ENCODE results near the gene SRSF6.
A peak's percentile ranks its signal among the peaks of the same experiment; 100 is the strongest.
"Not testable (repeated sequence)": the region's sequence is repeated elsewhere in the genome, so short reads cannot be mapped to it uniquely, and the experiment has no call there.

Gene SRSF6

GRCh38 chr20:43450841-43451799 is 6.6 kb upstream of the SRSF6 start:
- no peak for TF ChIP-seq CTCF (conservative IDR thresholded peaks at IDR 0.05; ENCODE audit: low read length)
- DNase-seq (ENCODE audit: low read depth): no peak
- no peak overlapping the region for H3K4me3 ChIP-seq (ENCODE audit: low read length)

- DNase-seq (ENCODE audit: low read depth): no peak
- H3K4me3 ChIP-seq (ENCODE audit: low read length): no peak overlapping the region
- no peak for TF ChIP-seq CTCF (conservative IDR thresholded peaks at IDR 0.05; ENCODE audit: low read length)
These were observed 5.1 kb upstream of the SRSF6 start for GRCh38 chr20:43452404-43453126.

GRCh38 chr20:43456252-43456651 is 1.4 kb upstream of the SRSF6 start:
- not testable (repeated sequence) for H3K4me3 ChIP-seq (ENCODE audit: low read length); DNase-seq (ENCODE audit: low read depth)

GRCh38 chr20:43456809-43457639 is 672 bp upstream of the SRSF6 start:
- peak overlapping the region; percentile 88 for H3K4me3 ChIP-seq (ENCODE audit: low read length)
- TF ChIP-seq CTCF (conservative IDR thresholded peaks at IDR 0.05; ENCODE audit: low read length): no peak
- DNase-seq (ENCODE audit: low read depth): peak; percentile 90

- no peak for DNase-seq (ENCODE audit: low read depth)
- TF ChIP-seq CTCF (conservative IDR thresholded peaks at IDR 0.05; ENCODE audit: low read length): no peak
- peak overlapping the region; percentile 88 for H3K4me3 ChIP-seq (ENCODE audit: low read length)
These were observed 777 bp downstream of the SRSF6 start for GRCh38 chr20:43458422-43458924.

GRCh38 chr20:43459022-43459942 is 1.6 kb downstream of the SRSF6 start:
- H3K4me3 ChIP-seq (ENCODE audit: low read length): peak overlapping the region; percentile 88
- no peak for DNase-seq (ENCODE audit: low read depth)
- TF ChIP-seq CTCF (conservative IDR thresholded peaks at IDR 0.05; ENCODE audit: low read length): no peak

All from AG10803 (cell line).